GM10248 (cell line): ENCODE measurements around the gene MSS51.

Experiments used
- CTCF ChIA-PET: fragments of 300-600 bp; sonication (Branson Sonifier 250); formaldehyde crosslinking; extraction: SDS; loops from one replicate; lab custom pipeline; 2021; ENCODE audit warnings: antibody characterized with exemption; lab: Yijun Ruan, JAX
- POLR2A ChIA-PET: fragments of 350-650 bp; sonication (Branson Sonifier 250); formaldehyde crosslinking; extraction: SDS; loops from one replicate; lab custom pipeline; 2020; ENCODE audit warnings: antibody characterized with exemption; lab: Yijun Ruan, JAX
- DNase-seq: peaks from one replicate; pipeline ENCODE4 v3.0.0; 2012; ENCODE audit errors: extremely low spot score
- TF ChIP-seq, protein P1 (sequence below): IDR thresholded peaks from 2 replicates; pipeline ENCODE4 v1.5.1; 2012; ENCODE audit warnings: mild to moderate bottlenecking, low read depth; ENCODE audit errors: extremely low read depth, missing control alignments, control extremely low read depth

MSS51 gene

GRCh38 chr10:73410897-73411296 lies 22.5 kb downstream of the MSS51 start:
- TF ChIP-seq, protein P1, sequence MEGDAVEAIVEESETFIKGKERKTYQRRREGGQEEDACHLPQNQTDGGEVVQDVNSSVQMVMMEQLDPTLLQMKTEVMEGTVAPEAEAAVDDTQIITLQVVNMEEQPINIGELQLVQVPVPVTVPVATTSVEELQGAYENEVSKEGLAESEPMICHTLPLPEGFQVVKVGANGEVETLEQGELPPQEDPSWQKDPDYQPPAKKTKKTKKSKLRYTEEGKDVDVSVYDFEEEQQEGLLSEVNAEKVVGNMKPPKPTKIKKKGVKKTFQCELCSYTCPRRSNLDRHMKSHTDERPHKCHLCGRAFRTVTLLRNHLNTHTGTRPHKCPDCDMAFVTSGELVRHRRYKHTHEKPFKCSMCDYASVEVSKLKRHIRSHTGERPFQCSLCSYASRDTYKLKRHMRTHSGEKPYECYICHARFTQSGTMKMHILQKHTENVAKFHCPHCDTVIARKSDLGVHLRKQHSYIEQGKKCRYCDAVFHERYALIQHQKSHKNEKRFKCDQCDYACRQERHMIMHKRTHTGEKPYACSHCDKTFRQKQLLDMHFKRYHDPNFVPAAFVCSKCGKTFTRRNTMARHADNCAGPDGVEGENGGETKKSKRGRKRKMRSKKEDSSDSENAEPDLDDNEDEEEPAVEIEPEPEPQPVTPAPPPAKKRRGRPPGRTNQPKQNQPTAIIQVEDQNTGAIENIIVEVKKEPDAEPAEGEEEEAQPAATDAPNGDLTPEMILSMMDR: no peak
- POLR2A ChIA-PET: no interaction called here
- CTCF ChIA-PET: no interaction called here
- no peak for DNase-seq

DNA sequence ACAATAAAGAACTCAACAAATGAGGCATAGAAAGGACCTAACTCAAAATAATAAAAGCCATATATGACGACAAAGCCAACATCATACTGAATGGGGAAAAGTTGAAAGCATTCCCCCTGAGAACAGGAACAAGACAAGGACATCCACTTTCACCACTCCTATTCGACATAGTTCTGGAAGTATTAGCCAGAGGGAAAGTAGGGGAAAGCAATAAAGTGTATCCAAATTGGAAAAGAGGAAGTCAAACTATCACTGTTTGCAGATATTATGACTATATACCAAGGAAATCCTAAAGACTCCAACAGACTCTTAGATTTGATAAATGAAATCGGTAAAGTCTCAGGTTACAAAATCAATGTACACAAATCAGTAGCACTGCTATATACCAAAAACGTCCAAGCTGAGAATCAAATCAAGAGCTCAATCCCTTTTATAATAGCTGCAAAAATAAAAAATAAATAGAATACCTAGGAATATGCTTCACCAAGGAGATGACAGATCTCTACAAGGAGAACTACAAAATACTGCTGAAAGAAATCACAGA lies 24.3 kb downstream of the MSS51 start:
- ChIA-PET POLR2A (no interaction called here), CTCF (no interaction called here)
- TF ChIP-seq, protein P1: no peak
- DNase-seq: no peak

- TF ChIP-seq, protein P1: no peak
- ChIA-PET CTCF (no interaction called here), POLR2A (no interaction called here)
- DNase-seq: no peak
Observed at GRCh38 chr10:73408061-73408460, 25.3 kb downstream of the MSS51 start.

- TF ChIP-seq, protein P1: no peak
- DNase-seq: no peak
- ChIA-PET POLR2A (no interaction called here), CTCF (no interaction called here)
Observed at GRCh38 chr10:73407495-73407894, 25.9 kb downstream of the MSS51 start.

- CTCF ChIA-PET: no interaction called here
- no peak for DNase-seq
- TF ChIP-seq, protein P1: no peak
- POLR2A ChIA-PET: no interaction called here
Observed at GRCh38 chr10:73406846-73407245, 26.5 kb downstream of the MSS51 start.

- CTCF ChIA-PET: no interaction called here
- TF ChIP-seq, protein P1: no peak
- POLR2A ChIA-PET: no interaction called here
- DNase-seq: no peak
Observed at GRCh38 chr10:73405556-73405955, 27.8 kb downstream of the MSS51 start.
